ENCODE measurements around the gene TAF3.

The TAF3 gene

DNA sequence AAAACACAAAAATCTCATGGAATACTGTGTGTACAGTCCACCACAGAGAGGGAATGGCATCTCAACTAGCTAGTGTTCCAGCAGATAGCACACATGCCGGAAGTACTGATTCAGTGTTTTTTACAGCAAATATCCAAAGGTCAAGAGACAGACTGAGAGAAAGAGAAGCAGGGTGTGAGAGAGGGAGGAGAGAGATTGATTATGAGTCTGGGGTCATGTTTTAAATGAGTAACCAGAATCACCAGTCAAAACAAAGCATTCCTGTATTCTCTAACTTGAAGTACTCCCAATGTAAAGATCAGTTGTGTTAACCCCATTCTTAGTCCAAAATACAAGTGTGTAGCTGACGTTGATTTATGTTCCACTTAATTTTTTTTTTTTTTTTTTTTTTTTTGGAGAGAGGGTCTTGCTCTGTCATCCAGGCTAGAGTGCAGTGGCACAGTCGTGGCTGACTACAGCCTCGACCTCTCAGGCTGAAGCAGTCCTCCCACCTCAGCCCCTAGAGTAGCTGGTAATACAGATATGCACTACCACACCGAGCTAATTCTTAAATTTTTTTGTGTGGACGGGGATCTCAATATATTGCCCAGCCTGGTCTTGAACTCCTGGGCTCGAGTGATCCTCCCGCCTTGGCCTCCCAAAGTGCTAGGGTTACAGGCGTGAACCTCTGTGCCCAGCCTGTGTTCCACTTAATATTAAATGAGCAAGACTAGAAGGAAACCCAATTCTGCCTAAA is 114.2 kb downstream of the TAF3 start:
- no peak for DNase-seq (ENCODE audit: low read depth in 2 of 2)

DNA sequence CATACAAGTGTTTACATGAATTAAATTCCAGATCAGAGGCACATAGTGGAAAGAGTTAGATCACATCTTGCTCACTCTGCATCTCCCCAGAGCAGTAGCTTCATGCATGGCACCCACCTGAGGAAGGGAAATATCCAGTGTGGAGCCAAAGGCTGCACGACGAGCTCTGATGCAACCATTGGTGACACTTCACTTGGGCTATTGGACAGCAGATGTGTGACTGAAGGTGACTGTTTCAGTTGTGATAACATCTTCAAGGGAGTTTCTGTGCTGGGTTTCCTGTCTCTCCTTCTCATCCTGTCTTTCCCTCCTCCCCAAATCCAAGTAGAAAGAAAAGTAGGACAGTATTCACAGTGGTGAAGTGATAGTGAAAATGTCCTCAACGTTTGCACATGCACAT is 115.0 kb downstream of the TAF3 start:
- no peak for DNase-seq (ENCODE audit: low read depth in 2 of 2)

DNA sequence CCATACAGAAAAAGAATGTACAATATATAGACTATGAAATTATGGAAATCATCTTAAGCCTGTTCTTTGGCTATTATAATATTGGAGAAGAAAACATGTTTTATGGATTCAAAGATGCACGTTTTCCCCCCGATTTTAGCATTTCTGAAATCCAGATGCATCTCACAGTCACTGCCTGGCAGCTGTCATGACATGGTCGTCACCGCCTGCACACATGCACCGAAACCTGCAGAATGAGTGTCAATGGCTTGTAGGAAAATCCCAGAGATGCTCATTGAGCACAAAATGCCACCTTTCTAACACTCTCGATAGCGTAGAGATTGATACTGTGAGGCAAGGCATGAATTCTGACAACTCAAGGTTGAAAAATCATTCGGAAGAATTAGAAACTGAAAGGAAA is 115.5 kb downstream of the TAF3 start:
- no peak for DNase-seq (ENCODE audit: low read depth in 2 of 2)

DNA sequence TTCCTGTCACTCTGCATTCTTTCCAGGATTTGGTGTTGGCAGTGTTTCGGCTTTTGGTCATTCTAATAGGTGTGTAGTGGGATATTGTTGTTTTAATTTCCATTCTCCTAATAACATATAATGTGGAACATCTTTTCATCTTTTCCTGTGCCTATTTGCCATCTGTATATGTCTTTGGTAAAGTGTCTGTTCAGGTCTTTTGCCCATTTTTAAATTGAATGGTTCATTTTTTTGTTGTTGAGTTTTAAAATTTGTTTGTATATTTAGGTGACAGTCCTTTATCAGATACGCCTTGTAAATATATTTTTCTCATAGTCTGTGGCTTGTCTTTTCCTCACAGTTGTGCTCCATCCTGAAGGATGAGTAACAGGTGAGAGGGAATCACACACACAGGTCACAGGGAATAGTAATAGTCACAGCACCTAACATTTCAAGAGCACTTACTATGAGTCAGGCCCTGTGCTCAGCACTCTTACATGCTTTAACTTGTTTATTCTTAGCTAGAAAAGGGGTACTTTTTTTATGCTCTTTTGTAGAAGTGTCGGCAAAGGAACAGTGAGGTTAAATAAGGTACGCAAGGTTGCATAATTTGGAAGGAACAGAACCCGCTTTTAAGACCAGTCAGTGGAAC is 119.1 kb downstream of the TAF3 start:
- DNase-seq (ENCODE audit: low read depth in 2 of 2), result no peak

DNA sequence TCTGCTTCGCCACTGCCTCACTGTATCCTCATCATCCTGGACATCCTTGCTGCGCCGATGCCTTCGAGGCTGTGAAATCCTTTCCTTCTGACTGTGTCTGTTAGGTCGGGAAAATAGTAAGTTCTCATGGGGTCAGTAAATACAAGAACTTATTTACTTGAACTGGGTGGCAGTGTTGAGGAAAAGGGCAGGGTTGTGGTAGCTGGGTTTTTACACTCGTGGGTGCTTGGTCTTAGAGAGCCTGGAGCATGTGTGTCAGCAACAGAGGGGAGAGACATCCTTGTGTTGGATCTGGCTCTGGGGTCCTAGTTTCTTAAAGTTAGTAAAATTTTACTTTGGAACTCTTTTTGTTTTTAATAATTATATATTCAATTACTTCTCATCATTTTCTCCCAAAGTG is 123.3 kb downstream of the TAF3 start:
- no peak for DNase-seq (ENCODE audit: low read depth in 2 of 2)

DNA sequence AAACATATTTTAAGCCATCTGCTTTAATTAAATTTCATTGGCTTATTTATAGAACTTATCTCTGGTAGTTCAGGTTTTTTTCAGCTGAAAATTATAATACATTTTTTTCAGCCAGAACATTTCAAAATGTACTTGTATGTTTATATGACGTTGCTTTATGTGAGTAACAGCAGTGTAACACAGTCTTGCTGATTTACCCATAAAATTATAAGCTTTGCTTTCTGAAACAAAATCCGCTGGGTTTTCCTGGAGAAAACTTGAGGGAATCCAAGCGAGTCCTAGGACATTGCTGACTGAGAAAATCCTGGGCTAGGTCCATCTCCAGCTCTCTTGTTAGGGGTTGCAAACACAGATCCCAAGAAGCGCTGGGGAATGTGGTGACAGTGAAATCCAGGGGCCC is 124.0 kb downstream of the TAF3 start:
- DNase-seq (ENCODE audit: low read depth in 2 of 2), result no peak

DNA sequence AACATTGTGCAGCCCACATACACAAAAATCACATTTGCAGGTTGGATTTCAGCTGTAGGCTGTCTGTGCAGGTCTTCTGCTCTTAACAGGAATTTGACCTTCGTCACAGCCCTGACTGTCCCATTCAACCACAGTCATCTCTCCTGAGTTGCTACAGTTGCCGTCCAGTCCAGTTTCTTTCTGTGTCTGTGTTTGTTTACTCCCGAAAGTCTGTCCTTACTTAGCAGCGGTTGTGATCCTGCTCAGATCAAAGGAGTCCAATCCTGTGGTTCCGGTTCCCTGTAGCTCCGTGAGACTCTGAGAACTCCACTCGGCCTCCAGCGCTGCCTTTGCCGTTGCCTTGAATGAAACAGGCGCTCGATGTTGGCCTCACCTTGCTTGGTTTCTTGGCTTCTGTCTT is 124.6 kb downstream of the TAF3 start:
- no peak for DNase-seq (ENCODE audit: low read depth in 2 of 2)

DNA sequence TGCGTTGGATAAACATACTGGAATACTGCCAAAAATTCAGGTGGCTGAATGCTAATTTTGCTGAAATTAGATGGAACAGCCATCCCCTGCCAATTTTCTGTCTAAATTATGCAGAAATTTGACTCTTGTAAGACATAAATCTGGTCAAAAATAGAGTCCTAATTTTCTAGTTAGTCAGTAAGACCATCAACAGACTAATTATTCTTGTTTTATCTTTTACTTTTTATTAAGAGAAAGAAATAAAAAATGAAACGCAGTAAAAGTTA is 125.8 kb downstream of the TAF3 start:
- no peak for DNase-seq (ENCODE audit: low read depth in 2 of 2)

DNA sequence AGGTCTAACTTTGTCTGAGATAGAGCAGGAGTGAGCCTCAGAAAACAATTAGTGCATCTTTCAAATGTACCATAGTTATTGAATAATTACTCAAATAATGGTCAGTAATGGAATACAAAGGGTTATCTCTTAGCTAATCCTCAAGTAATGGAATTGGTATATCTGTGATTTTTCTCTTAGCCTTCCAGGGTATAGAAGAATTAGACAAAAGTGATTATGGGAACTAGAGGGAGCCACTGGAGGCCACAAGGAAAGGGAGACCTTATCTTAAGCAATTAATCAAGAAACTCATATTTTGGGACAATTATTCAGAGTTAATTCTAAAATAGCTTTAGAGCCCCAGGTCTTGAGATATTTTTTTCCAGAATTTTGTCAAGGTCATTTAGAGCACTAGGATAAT is 126.2 kb downstream of the TAF3 start:
- no peak for DNase-seq (ENCODE audit: low read depth in 2 of 2)

DNA sequence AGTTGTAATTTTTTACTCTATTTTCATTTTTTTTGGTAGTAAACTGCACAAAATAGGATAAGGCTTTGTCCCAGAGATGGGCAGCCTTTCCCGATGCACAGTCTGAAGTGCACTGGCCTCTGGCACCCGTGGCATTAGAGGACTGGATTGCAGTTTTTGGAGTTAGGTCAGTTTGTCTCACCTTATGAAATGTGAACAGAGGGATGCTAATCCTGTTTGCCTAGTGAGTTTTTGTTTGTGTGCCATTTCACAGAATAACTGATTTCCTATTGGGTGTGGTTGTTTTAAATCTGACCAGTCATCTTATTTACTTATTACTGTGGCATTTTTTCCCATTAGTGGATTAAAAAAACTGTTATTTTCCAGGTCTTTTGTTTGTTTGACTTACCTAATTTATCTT is 126.7 kb downstream of the TAF3 start:
- DNase-seq (ENCODE audit: low read depth in 2 of 2), result no peak

DNA sequence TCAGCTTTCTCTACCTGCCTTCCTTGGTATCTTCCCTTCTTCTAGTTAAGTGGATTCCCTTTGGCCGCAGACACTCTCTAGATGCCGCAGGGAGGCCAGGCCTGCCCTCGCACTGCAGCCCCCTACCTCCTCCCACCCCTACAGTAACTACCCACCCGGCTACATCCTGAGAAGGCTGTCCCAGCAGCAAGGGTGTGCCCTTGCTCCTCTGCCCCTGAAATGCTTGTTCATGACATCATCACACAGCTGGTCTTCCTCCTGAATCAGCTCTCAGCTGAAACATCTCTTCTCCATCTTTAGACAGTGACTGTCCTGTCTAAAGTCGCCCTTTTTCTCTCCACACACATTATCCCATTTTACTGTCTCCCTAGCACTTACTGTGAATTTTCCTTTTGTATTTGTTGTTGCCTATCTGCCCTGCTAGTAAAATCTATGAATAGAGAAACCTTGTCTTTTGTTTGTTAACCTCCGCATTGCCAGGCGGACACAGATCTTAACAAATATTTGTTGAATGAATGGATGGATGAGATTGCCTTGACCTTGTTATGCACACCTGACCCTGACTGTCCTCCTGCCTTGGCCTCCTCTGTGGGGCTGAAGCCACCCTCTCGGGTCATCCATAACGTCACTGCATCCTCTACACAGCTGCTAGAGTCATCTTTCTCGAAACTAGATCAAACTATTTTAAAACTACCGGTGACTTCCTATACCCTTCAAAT is 127.3 kb downstream of the TAF3 start:
- no peak for DNase-seq (ENCODE audit: low read depth in 2 of 2)

DNA sequence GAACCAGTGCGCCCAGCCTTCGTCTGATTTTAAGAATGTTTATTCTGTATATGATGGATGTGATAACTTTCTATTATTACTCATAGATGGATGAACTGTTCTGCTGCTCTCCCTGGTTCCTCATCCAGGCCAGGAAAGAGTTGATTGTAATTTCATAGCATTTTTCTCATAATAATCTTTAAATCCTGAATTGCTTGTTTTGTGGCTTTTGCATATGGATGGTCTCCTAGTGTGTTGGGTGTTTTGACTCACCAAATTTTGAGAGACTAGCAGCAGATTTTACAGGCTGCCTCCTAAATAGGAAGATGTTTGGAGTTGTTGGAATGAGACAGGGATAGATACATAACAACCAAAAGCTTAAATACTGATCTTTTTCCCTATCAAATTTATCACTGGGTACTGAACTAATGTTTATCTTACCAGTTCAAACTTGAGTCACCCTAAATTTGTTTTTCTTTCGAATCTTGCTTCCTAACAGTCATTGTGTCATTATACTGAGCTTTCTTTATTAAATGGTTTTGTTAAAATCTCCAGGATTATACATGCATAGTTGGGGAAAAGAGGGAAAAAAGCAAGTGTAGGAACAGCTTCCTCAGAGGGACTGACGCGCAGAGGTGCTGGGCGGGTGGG is 130.2 kb downstream of the TAF3 start:
- no peak for DNase-seq (ENCODE audit: low read depth in 2 of 2)

DNA sequence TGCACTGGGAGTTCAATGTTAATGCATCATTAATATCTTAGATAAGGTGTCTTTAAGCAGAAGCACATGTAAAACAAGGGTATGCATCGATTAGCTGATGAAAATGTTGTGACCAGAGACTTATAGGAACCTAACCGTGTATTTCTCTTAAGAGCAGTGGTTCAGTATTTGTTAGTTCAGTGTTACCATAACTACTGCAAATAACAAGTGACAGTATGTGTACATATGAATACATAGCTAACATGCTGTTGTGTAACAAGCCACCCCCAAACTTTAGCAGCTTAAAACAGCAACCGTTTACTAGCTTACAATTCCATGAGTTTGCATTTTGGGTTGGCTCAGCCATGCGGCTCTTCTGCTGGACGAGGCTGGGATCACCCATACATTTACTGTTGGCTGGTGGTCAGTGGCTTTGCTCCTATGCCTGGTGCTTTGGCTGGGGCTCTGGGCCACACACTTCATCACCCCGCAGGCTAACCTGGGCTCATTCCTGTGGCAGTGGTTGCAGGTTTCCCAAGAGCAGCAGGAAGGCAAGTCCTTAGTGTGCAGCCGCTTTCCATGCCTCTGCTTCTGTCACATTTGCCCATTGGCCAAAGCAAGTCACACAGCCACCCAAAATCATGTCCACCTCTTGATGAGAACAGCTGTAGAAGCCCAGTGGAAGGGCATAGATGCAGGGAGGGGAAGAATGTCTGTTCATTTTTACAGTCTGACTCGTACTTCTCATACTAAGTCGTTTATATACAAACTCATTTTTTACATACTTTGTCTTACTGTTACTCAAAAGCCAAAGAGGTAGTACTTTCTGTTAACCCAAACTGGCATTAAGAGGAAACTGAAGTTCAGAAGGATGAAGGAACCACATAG is 132.9 kb downstream of the TAF3 start:
- DNase-seq (ENCODE audit: low read depth in 2 of 2), result no peak

DNA sequence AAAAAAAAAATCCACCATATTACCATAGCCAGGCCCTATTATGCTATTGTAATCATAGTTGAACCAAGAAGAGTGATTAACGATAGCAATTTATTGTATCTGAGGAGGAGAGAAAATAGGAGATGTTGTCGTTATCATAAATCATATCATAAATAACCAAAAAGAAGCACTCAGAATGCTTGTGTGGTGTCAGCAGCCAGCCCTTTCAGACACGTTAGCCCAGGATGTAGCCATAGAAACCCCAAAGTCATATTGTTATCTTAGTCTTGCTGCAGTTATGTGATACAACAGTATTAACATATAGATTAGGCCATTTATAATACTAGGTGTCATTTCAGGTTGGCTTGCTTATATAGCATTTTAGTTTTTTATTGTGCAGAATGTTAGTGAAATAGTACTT is 134.0 kb downstream of the TAF3 start:
- no peak for DNase-seq (ENCODE audit: low read depth in 2 of 2)

DNA sequence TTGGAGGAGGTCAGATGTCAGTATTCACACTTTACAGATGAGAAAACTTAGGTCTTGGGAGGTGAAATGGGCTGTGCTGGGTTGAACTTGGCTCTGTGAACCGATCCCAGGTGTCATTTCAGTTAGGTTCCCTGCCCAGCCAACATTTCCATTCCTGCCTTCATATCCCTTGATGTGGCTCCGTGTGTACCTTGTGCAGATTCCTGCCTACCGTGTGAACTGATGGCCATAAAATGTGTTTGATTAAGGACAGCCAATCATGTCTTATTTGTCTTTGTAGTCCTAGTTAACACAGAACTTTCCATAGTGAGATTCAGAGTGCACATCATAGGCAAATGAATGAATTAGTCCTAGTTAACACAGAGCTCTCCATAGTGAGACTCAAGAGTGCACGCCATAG is 135.1 kb downstream of the TAF3 start:
- no peak for DNase-seq (ENCODE audit: low read depth in 2 of 2)

DNA sequence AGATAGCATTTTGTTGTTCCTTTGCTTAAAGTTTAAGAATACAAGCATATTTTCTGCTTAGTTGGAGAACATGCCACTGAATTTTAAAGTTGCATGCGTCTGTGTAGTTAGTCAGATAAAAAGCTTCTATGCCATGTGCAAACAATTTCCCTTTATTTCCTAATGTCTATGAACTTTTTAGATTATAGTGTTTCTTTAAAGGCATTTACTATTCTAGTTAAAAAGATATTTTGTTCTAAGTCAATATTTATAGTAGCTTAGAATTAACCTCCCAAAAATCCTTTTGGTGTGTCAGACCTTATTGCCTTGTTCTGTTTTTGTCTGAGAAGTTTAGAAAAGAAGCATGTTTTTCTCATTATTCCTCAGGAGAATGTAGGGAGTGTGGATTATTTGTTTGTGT is 137.1 kb downstream of the TAF3 start:
- no peak for DNase-seq (ENCODE audit: low read depth in 2 of 2)

DNA sequence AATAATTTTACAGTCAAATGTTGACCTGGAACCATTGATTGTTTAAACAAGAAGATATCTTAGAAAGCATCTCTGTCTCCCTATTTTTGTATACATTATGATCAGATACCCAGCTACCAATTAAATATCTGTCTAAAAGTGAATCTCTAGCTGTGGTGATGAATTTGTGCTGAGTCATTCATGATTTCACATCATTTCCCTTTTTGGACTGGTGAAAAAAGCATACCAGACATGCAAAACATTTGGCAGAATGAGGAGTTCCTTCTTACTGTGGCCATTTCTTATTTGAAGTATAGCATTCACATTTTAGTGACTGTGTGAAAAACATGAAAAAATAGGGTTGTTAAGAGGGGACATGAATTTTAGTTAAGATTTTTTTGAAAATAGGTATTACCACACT is 138.2 kb downstream of the TAF3 start:
- DNase-seq (ENCODE audit: low read depth in 2 of 2), result no peak

DNA sequence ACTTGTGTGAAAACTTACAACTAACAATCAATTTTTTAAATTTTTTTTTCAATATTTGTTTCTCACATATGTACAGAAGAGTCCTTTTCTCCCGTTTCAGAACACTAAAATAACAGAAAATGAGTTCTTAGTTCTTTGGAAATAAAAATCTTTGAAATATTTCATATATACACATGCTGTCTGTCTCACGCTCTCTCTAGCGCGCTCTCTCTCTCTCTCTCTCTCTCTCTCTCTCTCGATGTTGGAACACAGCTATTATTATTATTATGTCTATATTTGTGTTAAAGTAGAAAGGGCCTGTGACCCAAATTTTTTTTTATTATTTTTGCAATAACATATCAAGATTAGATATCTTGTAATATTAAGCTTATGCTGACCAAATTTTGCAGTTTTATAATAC is 139.3 kb downstream of the TAF3 start:
- no peak for DNase-seq (ENCODE audit: low read depth in 2 of 2)

DNA sequence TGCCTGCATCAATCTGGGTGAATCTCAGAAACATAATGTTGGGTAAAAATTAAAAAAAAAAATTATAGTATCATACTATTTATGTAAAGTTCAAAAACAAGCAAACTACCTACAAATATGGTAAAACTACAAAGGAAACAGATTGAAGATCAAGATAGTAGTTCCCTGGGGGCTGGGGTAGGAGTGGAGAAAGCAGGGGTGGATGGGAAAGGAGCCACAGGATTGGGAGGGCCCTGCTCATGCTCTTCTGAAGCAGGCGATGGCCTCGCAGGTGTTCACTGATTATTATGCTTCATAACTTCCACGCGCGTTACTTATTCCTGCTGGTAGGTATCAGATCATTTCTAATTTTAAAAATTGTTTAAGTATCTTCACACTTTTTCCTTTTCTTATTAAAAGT is 140.1 kb downstream of the TAF3 start:
- no peak for DNase-seq (ENCODE audit: low read depth in 2 of 2)

DNA sequence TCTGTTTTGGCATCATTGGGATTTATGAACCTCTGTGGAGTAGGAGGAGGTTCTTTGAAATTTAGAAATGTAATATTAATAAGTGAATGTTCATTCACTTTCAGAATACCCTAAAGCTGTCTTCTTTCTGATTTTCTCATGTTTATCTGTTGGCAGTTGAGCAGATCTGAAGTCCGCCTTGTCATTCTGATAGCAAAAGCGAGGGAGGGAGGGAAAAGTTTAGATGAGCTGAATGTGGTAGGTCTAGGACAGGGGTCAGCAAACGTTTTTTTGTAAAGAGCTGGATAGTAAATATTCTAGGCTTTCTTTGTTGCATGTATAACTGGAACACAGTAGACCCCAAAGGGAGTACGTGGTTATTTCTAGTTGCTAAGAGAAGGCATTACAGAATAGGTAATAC is 141.8 kb downstream of the TAF3 start:
- no peak for DNase-seq (ENCODE audit: low read depth in 2 of 2)

DNA sequence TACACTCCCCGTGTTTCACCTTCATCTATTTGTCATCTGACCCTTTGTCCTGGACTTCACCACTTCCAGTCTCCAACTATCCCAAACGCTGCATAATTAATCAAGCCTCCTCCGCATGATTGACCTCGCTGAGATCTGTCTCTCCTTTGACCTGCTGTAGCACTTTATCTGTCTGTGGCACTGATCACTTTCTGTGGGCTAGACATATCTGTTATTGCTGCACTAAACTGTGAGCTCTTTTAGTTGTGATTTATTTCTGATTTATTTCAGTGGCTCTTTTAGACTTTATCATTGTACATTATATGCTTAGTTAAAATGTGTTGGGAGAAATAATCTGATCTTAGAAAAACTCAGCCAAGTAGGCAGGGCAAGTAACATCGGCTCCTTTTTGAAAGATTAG is 144.3 kb downstream of the TAF3 start:
- no peak for DNase-seq (ENCODE audit: low read depth in 2 of 2)

DNA sequence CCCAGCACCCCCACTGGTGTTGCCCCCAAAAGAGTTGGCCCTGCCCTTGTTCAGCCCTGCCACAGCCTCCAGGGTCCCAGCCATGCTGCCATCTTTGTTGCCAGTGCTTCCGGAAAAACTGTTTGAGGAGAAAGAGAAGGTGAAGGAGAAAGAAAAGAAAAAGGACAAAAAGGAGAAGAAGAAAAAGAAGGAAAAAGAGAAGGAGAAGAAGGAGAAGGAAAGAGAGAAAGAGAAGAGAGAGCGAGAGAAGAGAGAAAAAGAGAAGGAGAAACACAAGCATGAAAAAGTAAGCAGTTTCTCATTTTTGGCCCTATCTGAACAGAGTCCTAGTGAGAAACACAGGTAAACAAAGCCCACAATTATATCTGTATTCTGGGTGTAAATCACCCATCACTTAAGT is 147.2 kb downstream of the TAF3 start:
- no peak for DNase-seq (ENCODE audit: low read depth in 2 of 2)
